Activated T-helper 1 cell treated with anti-CD3 and anti-CD28 coated beads, Interleukin-12 subunit alpha, Interleukin-12 subunit beta, Interleukin-2, Interleukin-4 antibody, amounts not matched to agents 30 ng/mL and 10 ng/mL and 1 ng/mL, durations not matched to agents 14 hours and 24 hours and 36 hours (primary cell): Measurements from ENCODE around the gene LMX1B. TPM values are rescaled to one million over a fixed set of nuclear protein-coding genes. Genes with fewer than 3 reads are reported as not detected.

Experiments
- DNase-seq: peaks from one replicate; pipeline ENCODE4 v3.0.0; 2021; ENCODE audit warnings: low spot score
- H3K27ac Mint-ChIP-seq: one replicate; pipeline ENCODE4 v1.8.0; 2021; ENCODE audit warnings: mild to moderate bottlenecking, mixed read lengths
- H3K27me3 Mint-ChIP-seq: one replicate; pipeline ENCODE4 v1.8.0; 2022; ENCODE audit warnings: mild to moderate bottlenecking, moderate library complexity, mixed read lengths; ENCODE audit not compliant: insufficient read depth
- H3K36me3 Mint-ChIP-seq: one replicate; pipeline ENCODE4 v1.8.0; 2021; ENCODE audit warnings: low read depth, mixed read lengths
- H3K4me1 Mint-ChIP-seq: one replicate; pipeline ENCODE4 v1.8.0; 2021; ENCODE audit warnings: low read depth, mixed read lengths
- H3K4me3 Mint-ChIP-seq: one replicate; pipeline ENCODE4 v1.8.0; 2021; ENCODE audit warnings: mild to moderate bottlenecking, moderate library complexity, mixed read lengths
- H3K9me3 Mint-ChIP-seq: one replicate; pipeline ENCODE4 v1.8.0; 2021; ENCODE audit warnings: mixed read lengths
- intact Hi-C: fragments of 100-400 bp; cut with micrococcal nuclease; formaldehyde crosslinking; loops from one replicate; pipeline ENCODE4 v1.15.1; 2024
- total RNA-seq: library from RNA; stranded (reverse); gene quantifications from 2 replicates; pipeline ENCODE4 v1.2.3, GENCODE V29; 2022

The LMX1B gene
- total RNA-seq, 1 donor from 2014 or later = not detected

DNA sequence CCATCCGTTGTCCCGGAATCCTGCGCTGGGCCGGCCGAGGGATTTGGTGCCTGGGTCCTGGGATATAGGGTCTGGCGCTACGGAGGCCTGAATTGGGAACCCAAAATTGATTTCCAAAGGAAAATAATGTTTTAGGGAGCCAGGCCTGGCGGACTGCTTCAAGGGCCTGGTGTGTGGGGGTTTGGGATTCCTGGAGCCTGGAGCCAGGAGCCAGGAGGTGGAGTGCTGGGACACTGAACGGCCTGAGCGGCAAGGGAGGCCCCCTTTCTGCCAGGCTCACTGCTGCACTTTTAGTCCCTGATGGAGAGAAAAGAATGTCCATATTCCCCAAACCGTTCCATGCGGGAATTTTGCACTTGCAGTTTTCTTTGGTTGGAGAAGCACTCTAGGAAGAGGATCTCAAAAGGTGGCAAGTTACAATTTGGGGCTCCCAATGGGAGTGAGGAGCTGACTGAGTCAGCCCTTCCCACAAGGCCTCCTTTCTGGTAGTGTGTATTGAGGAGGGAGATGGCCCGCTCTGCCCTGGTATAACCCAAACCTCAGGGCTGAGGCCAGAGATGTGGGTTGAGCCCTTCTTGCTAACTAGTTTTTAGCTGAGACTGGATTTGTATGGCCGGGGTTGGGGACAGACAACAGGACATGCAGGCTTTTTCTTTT is 2.2 kb downstream of the LMX1B start:
- no peak for DNase-seq
- Mint-ChIP-seq H3K27me3 (peaks cover 69% of the 10 kb centered on the region), H3K36me3 (no peaks in the 10 kb centered on the region), H3K4me3 (no peak overlapping the region), H3K9me3 (no peaks in the 10 kb centered on the region), H3K4me1 (peaks cover 8% of the 10 kb centered on the region), H3K27ac (no peak overlapping the region)
- intact Hi-C loops = no loop called here

DNA sequence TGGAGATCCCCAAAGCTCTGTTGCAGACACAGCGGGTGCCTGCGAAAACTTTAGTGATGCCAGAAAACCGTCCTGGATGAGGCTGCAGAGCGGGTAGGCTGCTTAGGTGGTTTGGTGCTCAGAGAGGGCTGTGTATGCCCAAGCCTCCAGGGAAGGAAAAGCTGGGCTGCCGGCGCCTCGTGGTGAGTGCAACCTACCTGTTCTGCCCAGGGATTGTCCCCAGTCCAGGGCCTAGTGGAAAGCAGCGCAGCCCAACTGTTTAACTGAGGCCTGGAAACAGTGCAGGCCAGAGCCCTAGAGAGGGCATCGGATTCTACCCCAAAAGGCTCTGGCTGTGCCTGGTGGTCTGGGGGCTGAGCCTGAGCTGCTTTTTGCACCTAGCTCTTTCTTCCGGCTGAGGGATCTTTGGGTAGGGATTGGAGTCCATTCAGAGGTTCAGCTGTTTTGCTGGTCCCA is 2.8 kb downstream of the LMX1B start:
- Mint-ChIP-seq H3K4me3 (no peak overlapping the region), H3K4me1 (peaks cover 4% of the 10 kb centered on the region), H3K9me3 (no peaks in the 10 kb centered on the region), H3K27ac (peak overlapping the region; percentile 70), H3K36me3 (no peaks in the 10 kb centered on the region), H3K27me3 (peaks cover 71% of the 10 kb centered on the region)
- DNase-seq = no peak
- intact Hi-C loops = no loop called here

DNA sequence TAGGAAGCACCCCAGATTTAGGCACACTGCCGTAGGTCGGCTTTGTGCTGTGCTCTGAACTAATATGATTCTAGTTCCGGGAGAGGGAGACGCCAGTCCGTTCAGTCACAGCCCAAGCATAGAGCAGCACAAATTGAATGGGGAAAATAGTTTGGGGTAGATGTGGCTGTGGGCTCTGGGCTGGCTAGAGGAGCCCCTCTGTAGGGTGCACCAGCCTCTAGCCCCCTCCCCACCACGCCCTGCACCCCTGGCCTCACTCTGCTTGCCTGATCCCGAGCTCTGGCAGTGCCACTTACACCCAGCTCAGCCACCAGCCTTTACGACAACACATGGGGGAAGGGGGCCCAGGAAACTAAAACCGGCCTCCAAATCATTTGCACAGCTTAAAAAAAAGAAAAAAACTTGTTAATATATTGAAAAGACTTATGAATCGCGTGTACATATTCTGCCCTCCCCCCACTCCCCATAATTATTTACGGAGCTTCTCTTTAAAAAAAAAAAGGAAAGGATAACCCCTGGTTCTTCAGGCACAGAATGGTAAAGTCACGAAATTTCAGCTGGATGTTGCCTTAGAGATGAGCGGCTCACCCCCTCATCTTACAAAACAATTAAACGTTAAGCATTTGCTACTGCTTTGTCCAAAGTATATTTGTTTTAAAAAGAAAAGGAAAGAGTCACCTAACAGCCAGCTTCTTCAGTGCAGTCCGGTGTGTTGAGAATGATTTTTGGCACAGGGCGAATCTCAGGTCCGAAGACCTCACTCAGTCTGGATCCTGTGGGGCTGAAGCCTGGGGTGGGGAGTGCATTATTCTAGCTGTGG is 3.5 kb downstream of the LMX1B start:
- intact Hi-C loops = no loop called here
- Mint-ChIP-seq H3K4me1 (peaks cover 4% of the 10 kb centered on the region), H3K4me3 (no peak overlapping the region), H3K27ac (peak overlapping the region; percentile 70), H3K27me3 (peaks cover 73% of the 10 kb centered on the region), H3K36me3 (no peaks in the 10 kb centered on the region), H3K9me3 (no peaks in the 10 kb centered on the region)
- DNase-seq = no peak

DNA sequence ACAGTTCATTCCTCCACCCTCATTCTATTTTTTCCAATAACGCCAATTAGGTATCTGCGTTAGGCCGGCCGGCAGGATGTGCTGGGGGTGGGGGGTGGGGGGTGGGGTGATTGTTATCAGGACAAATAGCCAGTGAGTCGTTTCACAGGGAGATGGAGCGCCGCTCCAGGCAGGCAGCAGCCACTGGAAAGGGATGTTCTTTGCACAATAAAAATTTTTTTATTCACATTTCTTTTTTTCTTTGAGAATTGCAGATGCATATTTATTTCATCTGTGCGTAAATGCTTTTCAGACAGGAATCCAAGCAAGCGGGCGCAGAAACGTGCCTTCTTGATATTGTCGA is 4.1 kb downstream of the LMX1B start:
- H3K27ac Mint-ChIP-seq = no peak overlapping the region
- no peaks in the 10 kb centered on the region for H3K36me3 Mint-ChIP-seq
- H3K9me3 Mint-ChIP-seq = no peaks in the 10 kb centered on the region
- DNase-seq = no peak
- H3K27me3 Mint-ChIP-seq = peaks cover 77% of the 10 kb centered on the region
- intact Hi-C loops = no loop called here
- H3K4me1 Mint-ChIP-seq = peaks cover 4% of the 10 kb centered on the region
- no peak overlapping the region for H3K4me3 Mint-ChIP-seq

DNA sequence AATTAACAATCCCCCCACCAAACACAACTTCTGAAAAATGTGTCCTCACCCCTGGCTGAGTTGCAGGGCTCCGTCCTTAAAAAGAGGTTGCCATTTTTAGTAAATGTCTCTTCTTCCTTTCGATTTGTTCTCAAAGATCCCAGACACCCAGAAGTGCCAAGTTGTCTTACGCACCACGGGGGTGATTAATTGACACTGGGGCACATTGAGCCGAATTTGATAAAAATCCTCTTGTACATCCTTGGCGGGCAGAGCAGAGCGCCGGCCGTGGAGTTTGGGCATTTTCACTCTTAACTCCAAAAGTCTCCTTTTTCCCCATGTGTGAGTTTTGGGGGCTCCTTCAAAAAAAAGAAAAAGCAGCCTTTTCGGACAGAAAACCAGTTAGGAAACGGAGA is 4.5 kb downstream of the LMX1B start:
- intact Hi-C loops = no loop called here
- no peak overlapping the region for H3K4me3 Mint-ChIP-seq
- H3K36me3 Mint-ChIP-seq = no peaks in the 10 kb centered on the region
- peaks cover 4% of the 10 kb centered on the region for H3K4me1 Mint-ChIP-seq
- no peak for DNase-seq
- peaks cover 78% of the 10 kb centered on the region for H3K27me3 Mint-ChIP-seq
- H3K9me3 Mint-ChIP-seq = no peaks in the 10 kb centered on the region
- H3K27ac Mint-ChIP-seq = peak overlapping the region; percentile 7

DNA sequence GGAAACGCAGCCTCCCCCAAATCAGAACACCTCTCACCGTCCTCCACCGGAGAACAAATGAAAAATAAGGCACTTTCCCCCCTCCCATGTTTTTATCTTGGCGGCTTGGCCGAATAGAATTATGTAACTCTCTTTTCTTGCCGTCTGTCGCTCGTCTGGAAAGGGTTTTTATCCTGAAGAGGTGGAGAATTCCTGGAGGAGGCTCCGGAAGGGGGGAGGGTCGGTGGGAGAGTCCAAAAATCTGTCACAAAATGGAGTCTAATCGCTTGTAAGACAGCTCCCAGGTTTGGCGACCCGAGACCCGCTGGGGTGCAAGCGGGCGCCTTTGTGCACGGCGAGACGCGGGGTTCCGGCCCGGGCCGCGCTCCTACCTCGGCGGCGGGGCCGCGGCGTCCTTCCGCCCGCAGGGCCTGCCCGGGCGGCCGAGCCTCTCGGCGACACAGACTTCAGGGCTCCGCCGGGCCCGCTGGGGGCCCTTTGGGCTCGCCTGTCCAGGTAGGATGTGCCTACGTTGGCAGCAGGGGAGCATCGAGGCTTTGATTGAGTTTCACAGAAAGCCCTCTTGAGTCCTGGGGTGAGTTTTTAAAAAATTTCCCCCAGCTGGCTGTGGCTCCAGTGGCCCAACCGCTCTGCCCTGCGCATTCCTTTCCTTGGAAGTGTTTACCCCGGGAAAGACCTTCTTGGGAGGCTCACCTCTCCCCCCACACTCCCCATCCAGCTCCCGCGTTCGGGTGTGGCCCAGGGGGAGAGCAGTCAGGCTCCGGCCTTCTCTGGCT is 5.0 kb downstream of the LMX1B start:
- peaks cover 84% of the 10 kb centered on the region for H3K27me3 Mint-ChIP-seq
- no peaks in the 10 kb centered on the region for H3K36me3 Mint-ChIP-seq
- H3K27ac Mint-ChIP-seq = peak overlapping the region; percentile 7
- H3K4me3 Mint-ChIP-seq = no peak overlapping the region
- intact Hi-C loops = no loop called here
- peaks cover 4% of the 10 kb centered on the region for H3K4me1 Mint-ChIP-seq
- no peaks in the 10 kb centered on the region for H3K9me3 Mint-ChIP-seq
- DNase-seq = no peak

DNA sequence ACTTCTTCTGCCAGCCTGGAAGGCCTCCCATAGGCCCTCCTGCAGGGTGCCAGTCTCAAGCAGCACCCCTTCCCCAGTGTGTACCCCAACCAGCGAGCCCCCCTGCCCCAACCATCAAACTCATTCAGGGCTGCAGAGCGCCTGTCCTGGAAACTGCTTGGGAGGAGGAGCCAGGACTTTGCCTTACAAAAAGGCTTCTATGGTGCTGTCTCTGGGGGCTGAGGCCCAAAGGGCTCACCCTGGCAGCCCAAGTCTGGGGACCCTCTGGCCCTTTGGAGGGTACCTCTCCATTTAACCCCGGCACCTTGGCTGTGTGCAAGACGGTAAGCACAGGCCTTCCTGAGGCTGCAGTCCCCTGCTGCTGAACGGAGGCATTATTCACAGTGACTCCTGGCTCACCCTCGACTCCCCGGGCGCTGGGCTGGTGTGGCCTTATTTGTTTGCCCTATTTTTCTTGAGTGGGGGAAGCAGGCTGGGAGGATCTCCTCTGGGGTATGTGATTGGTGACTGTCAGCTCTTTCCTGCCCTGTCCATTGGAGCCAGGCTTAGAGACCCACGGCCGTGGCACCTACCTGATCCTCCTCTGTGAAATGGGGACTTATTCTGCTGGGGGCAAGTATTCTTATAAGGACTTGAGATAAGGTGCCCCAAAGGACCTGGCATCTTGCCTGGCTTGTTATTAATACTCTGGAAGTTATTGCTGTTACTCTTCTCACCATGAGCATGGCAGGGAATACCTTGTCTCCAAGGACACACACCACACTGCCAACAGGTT is 5.8 kb downstream of the LMX1B start:
- peaks cover 3% of the 10 kb centered on the region for H3K4me1 Mint-ChIP-seq
- peaks cover 86% of the 10 kb centered on the region for H3K27me3 Mint-ChIP-seq
- DNase-seq = no peak
- no peak overlapping the region for H3K4me3 Mint-ChIP-seq
- no peaks in the 10 kb centered on the region for H3K9me3 Mint-ChIP-seq
- intact Hi-C loops = no loop called here
- H3K36me3 Mint-ChIP-seq = no peaks in the 10 kb centered on the region
- no peak overlapping the region for H3K27ac Mint-ChIP-seq

DNA sequence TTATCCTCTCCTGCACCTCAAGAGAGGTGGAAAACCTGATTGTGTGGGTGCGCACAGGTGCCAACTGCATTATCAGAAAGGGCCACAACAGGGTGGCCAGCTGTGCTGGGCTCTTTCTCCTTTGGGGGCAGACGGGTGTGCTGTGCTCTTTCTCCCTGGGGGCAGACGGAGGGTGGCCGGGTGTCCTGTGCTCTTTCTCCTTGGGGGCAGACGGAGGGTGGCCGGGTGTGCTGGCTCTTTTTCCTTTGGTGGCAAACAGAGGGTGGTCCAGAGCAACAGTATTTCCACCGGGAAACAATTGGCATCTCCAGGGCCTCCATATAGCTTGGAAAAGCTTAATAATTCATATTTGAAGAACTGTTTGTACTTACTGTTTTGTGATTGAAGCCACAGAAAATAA is 6.8 kb downstream of the LMX1B start:
- H3K27me3 Mint-ChIP-seq = peaks cover 89% of the 10 kb centered on the region
- no peak overlapping the region for H3K4me3 Mint-ChIP-seq
- intact Hi-C loops = no loop called here

DNA sequence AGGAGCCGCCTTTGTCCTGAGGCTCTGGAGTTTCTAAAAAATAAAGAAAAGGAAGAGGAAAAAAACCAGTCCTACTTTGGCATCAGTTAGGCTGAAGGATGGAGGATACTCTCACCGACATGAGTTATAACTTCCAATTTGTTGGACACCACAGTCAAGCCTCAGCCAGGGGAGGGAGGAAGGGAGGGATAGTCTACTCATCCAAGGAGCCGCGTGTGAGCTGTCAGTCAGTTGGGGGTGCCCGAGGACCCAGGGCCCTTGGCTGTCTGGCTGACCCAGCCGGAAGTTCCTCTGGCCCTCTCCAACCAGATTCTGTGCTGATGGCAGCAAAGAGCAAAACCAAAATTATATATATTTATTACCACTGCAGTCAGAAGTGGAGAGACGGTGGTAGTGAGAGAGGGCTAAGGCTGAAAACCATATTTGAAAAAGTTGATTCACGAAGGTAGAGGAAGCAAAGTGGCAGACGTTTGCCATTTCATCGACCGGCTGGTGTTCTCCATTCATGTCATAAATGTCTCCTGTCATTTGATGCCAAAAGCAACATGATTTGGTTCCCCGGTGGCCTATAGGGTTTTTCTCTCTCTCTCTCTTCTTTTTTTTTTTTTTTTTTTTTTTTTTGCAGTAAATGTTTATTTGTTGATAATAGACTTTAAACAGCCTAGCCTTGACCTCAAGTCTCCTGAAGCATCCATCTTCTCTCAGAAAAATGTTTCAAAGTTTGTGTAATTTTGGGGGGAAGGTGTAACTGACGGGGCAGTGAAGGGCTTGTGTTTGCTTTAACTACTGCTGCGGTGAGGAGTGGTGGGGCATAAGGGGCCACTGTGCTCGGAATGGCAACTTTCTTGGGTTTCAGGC is 7.6 kb downstream of the LMX1B start:
- no peaks in the 10 kb centered on the region for H3K9me3 Mint-ChIP-seq
- H3K4me1 Mint-ChIP-seq = no peaks in the 10 kb centered on the region
- H3K4me3 Mint-ChIP-seq = no peak overlapping the region
- DNase-seq = no peak
- intact Hi-C loops = no loop called here
- no peaks in the 10 kb centered on the region for H3K36me3 Mint-ChIP-seq
- H3K27me3 Mint-ChIP-seq = peaks cover 87% of the 10 kb centered on the region
- peak overlapping the region; percentile 18 for H3K27ac Mint-ChIP-seq

More for the DNA sequence above, 6.8 kb downstream of the LMX1B start:
- no peaks in the 10 kb centered on the region for H3K9me3 Mint-ChIP-seq
- no peaks in the 10 kb centered on the region for H3K4me1 Mint-ChIP-seq
- no peak for DNase-seq
- no peak overlapping the region for H3K27ac Mint-ChIP-seq
- H3K36me3 Mint-ChIP-seq = no peaks in the 10 kb centered on the region

DNA sequence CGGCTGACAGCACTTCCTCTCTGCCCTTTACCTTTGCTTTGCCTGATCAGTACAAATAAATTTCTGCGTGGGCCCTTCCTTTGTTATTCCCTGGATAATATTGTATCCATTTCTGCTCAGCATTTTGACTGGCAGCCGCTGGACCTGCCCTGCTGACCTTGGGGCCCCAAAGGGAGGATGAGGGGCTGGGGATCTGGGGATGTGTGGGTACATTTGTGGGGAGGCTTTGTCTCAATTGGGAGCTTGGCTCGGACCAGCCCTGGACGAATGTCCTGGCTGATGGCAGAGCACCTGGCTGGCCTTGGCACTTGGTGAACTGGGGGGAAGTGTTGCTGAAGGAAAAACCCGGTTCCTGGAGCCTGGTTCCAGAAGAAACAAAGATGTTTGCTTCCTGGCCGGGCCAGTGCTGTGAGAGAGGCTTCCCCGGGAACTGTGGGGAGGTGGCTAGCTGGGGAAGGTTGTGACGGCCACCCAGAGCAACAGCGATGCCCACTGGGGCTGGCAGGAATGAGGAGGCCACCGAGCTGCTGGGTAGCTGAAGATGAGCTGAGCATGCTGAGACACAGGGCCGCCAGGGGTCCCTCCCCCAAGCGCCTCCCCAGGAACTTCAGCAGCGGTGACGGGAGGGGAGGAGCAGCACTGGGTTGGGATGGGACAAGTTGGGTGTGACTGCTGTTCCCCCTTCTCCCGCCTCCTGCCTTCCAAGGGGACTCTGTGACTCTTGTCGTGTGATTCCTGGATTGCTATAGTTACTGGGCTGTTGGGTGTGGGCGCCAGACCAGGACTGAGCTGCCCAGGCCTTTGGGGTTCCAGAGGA is 8.4 kb downstream of the LMX1B start:
- no peak overlapping the region for H3K4me3 Mint-ChIP-seq

DNA sequence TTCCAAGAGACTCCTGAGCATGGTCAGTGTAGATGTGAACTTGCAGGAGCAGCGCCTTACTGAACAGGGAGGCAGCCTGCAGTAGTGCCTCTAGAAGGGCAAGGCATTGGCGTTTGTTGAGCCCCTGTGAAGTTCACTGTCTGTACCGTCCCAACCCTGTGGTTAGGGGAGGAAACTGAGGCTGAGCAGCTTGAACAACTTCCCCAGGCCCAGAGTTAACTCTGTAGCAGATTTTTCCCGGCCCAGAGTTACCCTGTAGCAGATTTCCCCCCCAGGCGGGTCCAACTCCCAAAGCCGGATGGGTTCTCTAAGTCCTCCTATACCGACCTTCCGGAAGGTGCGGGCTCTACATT is 9.6 kb downstream of the LMX1B start:
- no peak overlapping the region for H3K4me3 Mint-ChIP-seq
- DNase-seq = no peak
- peaks cover 82% of the 10 kb centered on the region for H3K27me3 Mint-ChIP-seq
- H3K9me3 Mint-ChIP-seq = no peaks in the 10 kb centered on the region
- H3K4me1 Mint-ChIP-seq = no peaks in the 10 kb centered on the region
- no peaks in the 10 kb centered on the region for H3K36me3 Mint-ChIP-seq
- intact Hi-C loops = no loop called here
- no peak overlapping the region for H3K27ac Mint-ChIP-seq

More for the DNA sequence above, 8.4 kb downstream of the LMX1B start:
- no peak for DNase-seq
- intact Hi-C loops = no loop called here
- H3K27me3 Mint-ChIP-seq = peaks cover 83% of the 10 kb centered on the region
- no peaks in the 10 kb centered on the region for H3K36me3 Mint-ChIP-seq
- H3K4me1 Mint-ChIP-seq = no peaks in the 10 kb centered on the region
- H3K27ac Mint-ChIP-seq = no peak overlapping the region
- H3K9me3 Mint-ChIP-seq = no peaks in the 10 kb centered on the region
